Measurements from ENCODE around the gene SAMD4A.

The SAMD4A gene

GRCh38 chr14:54603362-54603761, 36.4 kb downstream of the SAMD4A start:
- Histone ChIP-seq H3K27ac (replicated peaks) (no peak overlapping the region), H3K4me3 (replicated peaks; ENCODE audit: insufficient read depth, low read length) (no peak overlapping the region), H3K27me3 (ENCODE audit: insufficient read depth, poor library complexity, severe bottlenecking) (peaks cover 2% of the 10 kb centered on the region)
- TF ChIP-seq POLR2AphosphoS5 (IDR thresholded peaks at IDR 0.05; ENCODE audit: low read depth) (no peak), REST (IDR thresholded peaks at IDR 0.05; ENCODE audit: insufficient replicate concordance, low read depth) (no peak), GABPA (IDR thresholded peaks at IDR 0.05; ENCODE audit: low read depth) (no peak), CTCF (IDR thresholded peaks at IDR 0.05; ENCODE audit: insufficient read depth, low read length) (no peak), SPI1 (IDR thresholded peaks at IDR 0.05; ENCODE audit: borderline replicate concordance, low read depth) (no peak)
- DNase-seq (ENCODE audit: low read depth in 1 of 2, low spot score in 1 of 2) = no peak

GRCh38 chr14:54606178-54606577, 39.2 kb downstream of the SAMD4A start:
- DNase-seq (ENCODE audit: low read depth in 1 of 2, low spot score in 1 of 2) = no peak
- no peak overlapping the region for H3K4me3 ChIP-seq (replicated peaks; ENCODE audit: insufficient read depth, low read length)
- H3K27me3 ChIP-seq (ENCODE audit: insufficient read depth, poor library complexity, severe bottlenecking) = peaks cover 6% of the 10 kb centered on the region
- TF ChIP-seq GABPA (IDR thresholded peaks at IDR 0.05; ENCODE audit: low read depth) = no peak
- no peak for TF ChIP-seq CTCF (IDR thresholded peaks at IDR 0.05; ENCODE audit: insufficient read depth, low read length)
- TF ChIP-seq SPI1 (IDR thresholded peaks at IDR 0.05; ENCODE audit: borderline replicate concordance, low read depth) = no peak
- TF ChIP-seq REST (IDR thresholded peaks at IDR 0.05; ENCODE audit: insufficient replicate concordance, low read depth) = no peak
- TF ChIP-seq POLR2AphosphoS5 (IDR thresholded peaks at IDR 0.05; ENCODE audit: low read depth) = no peak
- no peak overlapping the region for H3K27ac ChIP-seq (replicated peaks)

- DNase-seq (ENCODE audit: low read depth in 1 of 2, low spot score in 1 of 2) = no peak
- Histone ChIP-seq H3K4me3 (replicated peaks; ENCODE audit: insufficient read depth, low read length) (no peak overlapping the region), H3K27ac (replicated peaks) (no peak overlapping the region), H3K27me3 (ENCODE audit: insufficient read depth, poor library complexity, severe bottlenecking) (peaks cover 4% of the 10 kb centered on the region)
- TF ChIP-seq REST (IDR thresholded peaks at IDR 0.05; ENCODE audit: insufficient replicate concordance, low read depth) = no peak
- TF ChIP-seq CTCF (IDR thresholded peaks at IDR 0.05; ENCODE audit: insufficient read depth, low read length) = no peak
- TF ChIP-seq GABPA (IDR thresholded peaks at IDR 0.05; ENCODE audit: low read depth) = no peak
- TF ChIP-seq POLR2AphosphoS5 (IDR thresholded peaks at IDR 0.05; ENCODE audit: low read depth) = no peak
- no peak for TF ChIP-seq SPI1 (IDR thresholded peaks at IDR 0.05; ENCODE audit: borderline replicate concordance, low read depth)
Measured at GRCh38 chr14:54606631-54607133, 39.8 kb downstream of the SAMD4A start.

Data from HL-60 (cell line).